K562 (cell line): ENCODE data around the gene PTPRU. TPM values are rescaled to one million over a fixed set of nuclear protein-coding genes. Genes with fewer than 3 reads are reported as not detected.

Experiments used
- ATAC-seq: fragments of 200-7000 bp; cut with Tn5 transposase; 3 replicates; pipeline ENCODE4 v1.9.1; 2020; ENCODE audit warnings: moderate library complexity
- BruUV-seq: library from RNA; stranded (reverse); fragments of 400-500 nt; replicated peaks from 2 replicates; lab custom pipeline; 2021; lab: Mats Ljungman, UMichigan
- CTCF ChIA-PET: fragments of 300-600 bp; formaldehyde crosslinking; extraction: SDS; loops from one replicate; lab custom pipeline; 2021; ENCODE audit warnings: low intra/inter-chr PET ratio; lab: Yijun Ruan, JAX
- POLR2A ChIA-PET: fragments of 300-600, 350-650 bp; sonication (Branson Sonifier 250); formaldehyde crosslinking; extraction: SDS; loops from one replicate; lab custom pipeline; 2021; ENCODE audit warnings: antibody characterized with exemption, inconsistent platforms; lab: Yijun Ruan, JAX
- DNase-seq, 4 experiments: peaks; one replicate each; pipeline versions ENCODE4 v3.0.0 to v3.0.0-alpha.2; 2011 to 2018; ENCODE audit warnings: low spot score in 3 of 4, mixed read lengths in 3 of 4; ENCODE audit errors: extremely low read depth in 1 of 4
- FAIRE-seq: peaks from 2 replicates; lab custom pipeline; 2011; peaks lifted over from hg19 to GRCh38; lab: Jason Lieb, UNC
- H2AFZ ChIP-seq: 2 replicates; pipeline ENCODE4 v1.6.0; 2011; ENCODE audit warnings: low read depth, low read length, control low read depth, inconsistent platforms
- H3K27ac ChIP-seq: fragments of 200-600 bp; 3 replicates; pipeline ENCODE4 v1.8.0; 2011; ENCODE audit warnings: low read depth, mild to moderate bottlenecking, control low read depth, inconsistent platforms, low read length, moderate library complexity, mixed read lengths; ENCODE audit errors: extremely low read depth
- H3K27me3 ChIP-seq, 2 experiments: fragments of 300-600 bp in 1 of 2; 2 replicates in 1 of 2; 3 replicates in 1 of 2; pipeline versions ENCODE4 v1.6.0 to v1.8.0; 2011; ENCODE audit warnings: inconsistent platforms in 2 of 2, low read length in 2 of 2, mild to moderate bottlenecking in 1 of 2, mixed read lengths in 1 of 2, moderate library complexity in 1 of 2; ENCODE audit not compliant: control insufficient read depth in 2 of 2, insufficient read depth in 2 of 2
- H3K36me3 ChIP-seq: fragments of 300-600 bp; 3 replicates; pipeline ENCODE4 v1.8.0; 2011; ENCODE audit warnings: mild to moderate bottlenecking, low read length, inconsistent platforms; ENCODE audit not compliant: control insufficient read depth, insufficient read depth
- H3K4me1 ChIP-seq, 2 experiments: fragments of 200-600 bp in 1 of 2; replicated peaks in 1 of 2; 2 replicates in 1 of 2; 3 replicates in 1 of 2; pipeline versions ENCODE4 v1.5.1 to v1.8.0; 2011; ENCODE audit warnings: inconsistent platforms in 2 of 2, low read length in 2 of 2, mild to moderate bottlenecking in 1 of 2, mixed read lengths in 1 of 2, moderate library complexity in 1 of 2; ENCODE audit not compliant: control insufficient read depth in 2 of 2, insufficient read depth in 2 of 2
- H3K4me2 ChIP-seq: 2 replicates; pipeline ENCODE4 v1.6.1; 2011; ENCODE audit warnings: low read length, control low read depth, inconsistent platforms, mixed read lengths; ENCODE audit not compliant: insufficient read depth
- H3K4me3 ChIP-seq: fragments of 200-600 bp; sonication (generic), shearing (Covaris generic); 2 replicates; pipeline ENCODE4 v1.5.1; 2016; ENCODE audit warnings: control low read depth, inconsistent platforms
- H3K79me2 ChIP-seq: fragments of 200-600 bp; 3 replicates; pipeline ENCODE4 v1.8.0; 2011; ENCODE audit warnings: low read length, inconsistent platforms; ENCODE audit not compliant: control insufficient read depth, insufficient read depth
- H3K9ac ChIP-seq, 2 experiments: 2 replicates each; pipeline versions ENCODE4 v1.6.0 to v1.6.1; 2011; ENCODE audit warnings: low read depth in 2 of 2, low read length in 2 of 2, control low read depth in 1 of 2, inconsistent platforms in 1 of 2, mild to moderate bottlenecking in 1 of 2, mixed read lengths in 1 of 2; ENCODE audit not compliant: insufficient read depth in 1 of 2
- H3K9me1 ChIP-seq: one replicate; pipeline ENCODE4 v1.6.0; 2011; ENCODE audit warnings: inconsistent platforms, mild to moderate bottlenecking, low read length, moderate library complexity; ENCODE audit not compliant: control insufficient read depth, insufficient read depth
- H3K9me3 ChIP-seq: replicated peaks from 2 replicates; pipeline ENCODE4 v1.5.1; 2011; ENCODE audit warnings: low read depth, low read length, inconsistent platforms; ENCODE audit not compliant: control insufficient read depth, insufficient read depth
- H4K20me1 ChIP-seq: replicated peaks from 2 replicates; pipeline ENCODE4 v1.6.1; 2011; ENCODE audit warnings: low read length, inconsistent platforms, mixed read lengths; ENCODE audit not compliant: control insufficient read depth, insufficient read depth
- ARID3A ChIP-seq: IDR thresholded peaks from 2 replicates; pipeline ENCODE4 v1.6.1; 2012; ENCODE audit warnings: low read depth, low read length, improper control_type of control experiment, borderline replicate concordance
- CUX1 ChIP-seq: fragments of 200-800 bp; sonication (Bioruptor generic); IDR thresholded peaks from 2 replicates; pipeline ENCODE4 v1.6.1; 2016; ENCODE audit warnings: missing genetic modification characterization, missing compliant biosample characterization
- NONO ChIP-seq, 2 experiments: fragments of 200-400 bp in 1 of 2; fragments of 450-650 bp in 1 of 2; formaldehyde crosslinking in 1 of 2; IDR thresholded peaks; 2 replicates each; pipeline ENCODE4 v1.6.1; 2017; ENCODE audit warnings: low read depth in 2 of 2, mild to moderate bottlenecking in 2 of 2, moderate library complexity in 2 of 2, low read length in 1 of 2
- TRIM28 ChIP-seq: fragments of 450-650 bp; IDR thresholded peaks from 2 replicates; pipeline ENCODE4 v1.6.1; 2017
- UBTF ChIP-seq, 2 experiments: IDR thresholded peaks; 2 replicates each; pipeline ENCODE4 v1.6.1; 2012; ENCODE audit warnings: improper control_type of control experiment in 2 of 2, low read depth in 2 of 2, low read length in 2 of 2, borderline replicate concordance in 1 of 2
- ZNF121 ChIP-seq: sonication (generic); formaldehyde crosslinking; conservative IDR thresholded peaks from 2 replicates; pipeline ENCODE4 v1.8.0; 2022; ENCODE audit warnings: missing genetic modification reagents
- ZNF23 ChIP-seq: fragments of 250-450 bp; sonication (Bioruptor Pico); IDR thresholded peaks from 2 replicates; pipeline ENCODE4 v1.4.0; 2020; ENCODE audit warnings: mild to moderate bottlenecking
- ZNF280A ChIP-seq: fragments of 450-650 bp; IDR thresholded peaks from 2 replicates; pipeline ENCODE4 v1.6.1; 2018; ENCODE audit warnings: mild to moderate bottlenecking, low read depth; ENCODE audit not compliant: partially characterized antibody
- WGBS: fragments of 100-300 bp; shearing (Covaris generic); methylation state at CpG from one replicate; pipeline ENCODE4 v1.1.6; 2016; ENCODE audit warnings: low coverage, mixed read lengths; ENCODE audit not compliant: insufficient coverage; ENCODE audit errors: missing lambda C conversion rate; 5-methylcytosine and 5-hydroxymethylcytosine counted together
- in situ Hi-C: fragments of 300-500 bp; cut with MboI; formaldehyde crosslinking; loops from 4 replicates; pipeline ENCODE4 v1.15.0; 2018; ENCODE audit warnings: inconsistent platforms, mixed read lengths
- intact Hi-C: fragments of 100-400 bp; cut with micrococcal nuclease; formaldehyde crosslinking; loops from 2 replicates; pipeline ENCODE4 v1.14.2; 2022
- polyA plus RNA-seq, 8 experiments: library from polyadenylated mRNA; depleted of rRNA in 4 of 8; stranded (reverse) in 5 of 8; unstranded in 3 of 8; fragments of >200 nt; fragmentation: Nextera tagmentation in 2 of 8; fragmentation: Illumina TruSeq in 1 of 8; extraction: Ambion mirVana in 2 of 8; extraction: Trizol in 1 of 8; gene quantifications; 2 replicates each; pipeline versions ENCODE4 v1.2.1 to v1.2.3, GENCODE V29; 2011 to 2014; ENCODE audit warnings: inconsistent platforms in 1 of 8, missing spikeins in 1 of 8
- total RNA-seq, 7 experiments: library from RNA; depleted of rRNA in 6 of 7; stranded (reverse); fragments of >200 nt in 6 of 7; fragmentation: Illumina TruSeq in 2 of 7; extraction: Trizol in 2 of 7; gene quantifications; 2 replicates each; pipeline versions ENCODE4 v1.2.1 to v1.2.3, GENCODE V29; 2011 to 2021; ENCODE audit warnings: low replicate concordance in 1 of 7

Gene PTPRU
- total and polyA plus RNA-seq, 9 of the 15 experiments (the other 6 are each of a cell fraction or from before 2014, with no cell fraction given): 0.01 to 2.9 (median 1.0) TPM

- Histone ChIP-seq H3K9ac (peak overlapping the region in 1 of 2 experiments; percentile 75; a peak in 2 of 4 replicates), H3K36me3 (no peaks in the 10 kb centered on the region), H3K4me1 (peaks cover 23 to 32% of the 10 kb centered on the region in 2 experiments), H3K27ac (no peak overlapping the region), H3K4me2 (peak overlapping the region; percentile 54; the same call in 1 of the 2 replicates), H3K27me3 (peaks cover 0 to 15% of the 10 kb centered on the region in 2 experiments; a peak in 2 of 5 replicates), H3K9me3 (no peaks in the 10 kb centered on the region), H3K9me1 (no peaks in the 10 kb centered on the region), H3K79me2 (no peaks in the 10 kb centered on the region), H3K4me3 (no peak overlapping the region), H2AFZ (peak overlapping the region; percentile 73; the same call in 1 of the 2 replicates), H4K20me1 (peaks cover 3% of the 10 kb centered on the region; the same call in 1 of the 2 replicates)
- 70% methylated on average over 24 of the region's 29 CpGs for WGBS
- intact Hi-C loops: no loop called here
- ChIA-PET CTCF (no interaction called here), POLR2A (interaction anchor here (0.6 to 1.2 kb wide), 4 partner anchors 9 to 318 kb away, joined by 3 to 4 read pairs (median 3); no protein-coding TSS in a partner anchor)
- FAIRE-seq: no peak
- in situ Hi-C loops: no loop called here
- no peak for DNase-seq
- no TSS peak for BruUV-seq
- ATAC-seq: no peak
- no peak for TF ChIP-seq NONO (IDR thresholded peaks at IDR 0.05; ENCODE audit: low read depth in 2 of 2, low read length in 1 of 2)
- no peak for TF ChIP-seq ZNF23 (CRISPR knock-in tag)
- TF ChIP-seq UBTF (IDR thresholded peaks at IDR 0.05; ENCODE audit: borderline replicate concordance in 1 of 2, low read depth in 2 of 2, low read length in 2 of 2): no peak
- TF ChIP-seq ZNF280A: no peak
- no peak for TF ChIP-seq CUX1 (CRISPR knock-in tag)
- no peak for TF ChIP-seq TRIM28
- TF ChIP-seq ZNF121 (CRISPR knock-in tag): no peak
- TF ChIP-seq ARID3A: no peak
These were observed 24.2 kb downstream of the PTPRU start for GRCh38 chr1:29260531-29260930.
